ENCODE data around the gene DHX30.

DNA sequence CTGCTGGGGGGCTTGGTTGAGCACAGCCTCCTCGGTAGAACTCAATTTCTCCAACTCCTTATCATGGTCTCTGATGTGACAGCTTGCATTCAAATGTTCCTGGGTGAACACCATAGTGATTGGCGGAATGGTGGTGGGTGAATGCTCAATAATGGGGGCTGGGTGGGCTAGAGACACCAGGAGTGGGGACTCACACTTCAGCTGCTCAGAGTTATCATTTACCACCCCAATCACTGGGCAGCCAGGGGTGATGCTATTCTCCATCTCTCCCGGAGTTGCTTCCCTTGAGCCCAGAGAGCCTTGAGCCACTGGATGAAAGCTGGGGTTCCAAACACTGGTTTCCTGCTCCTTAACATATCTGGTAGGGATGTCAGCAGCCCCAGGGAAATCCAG is 88.7 kb downstream of the DHX30 start:
- TF ChIP-seq CTCF (IDR thresholded peaks at IDR 0.05) (no peak), POLR2A (IDR thresholded peaks at IDR 0.05) (no peak), EP300 (IDR thresholded peaks at IDR 0.05) (no peak)

All from ovary (tissue), 3 donors.